ENCODE measurements around the gene IFNAR1.
A peak's percentile ranks its signal among the peaks of the same experiment; 100 is the strongest.
"Not testable (repeated sequence)": the region's sequence is repeated elsewhere in the genome, so short reads cannot be mapped to it uniquely, and the experiment has no call there.

IFNAR1 gene

DNA sequence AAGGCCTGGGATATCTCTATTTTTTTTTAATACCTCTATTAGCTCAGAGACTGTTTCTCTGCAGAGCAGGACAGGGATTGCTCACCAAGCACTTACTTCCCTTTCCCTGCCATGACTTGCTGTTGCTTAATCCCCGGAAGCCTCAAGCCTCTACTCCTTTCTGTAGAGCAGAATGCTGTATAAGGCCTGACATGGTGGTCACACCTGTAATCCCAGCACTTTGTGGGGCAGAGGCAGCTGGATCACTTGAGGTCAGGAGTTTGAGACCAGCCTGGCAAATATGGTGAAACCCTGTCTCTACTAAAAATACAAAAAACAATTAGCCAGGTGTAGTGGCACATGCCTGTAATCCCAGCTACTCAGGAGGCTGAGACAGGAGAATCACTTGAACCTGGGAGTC, 55.2 kb downstream of the IFNAR1 start:
- DNase-seq = not testable (repeated sequence)

DNA sequence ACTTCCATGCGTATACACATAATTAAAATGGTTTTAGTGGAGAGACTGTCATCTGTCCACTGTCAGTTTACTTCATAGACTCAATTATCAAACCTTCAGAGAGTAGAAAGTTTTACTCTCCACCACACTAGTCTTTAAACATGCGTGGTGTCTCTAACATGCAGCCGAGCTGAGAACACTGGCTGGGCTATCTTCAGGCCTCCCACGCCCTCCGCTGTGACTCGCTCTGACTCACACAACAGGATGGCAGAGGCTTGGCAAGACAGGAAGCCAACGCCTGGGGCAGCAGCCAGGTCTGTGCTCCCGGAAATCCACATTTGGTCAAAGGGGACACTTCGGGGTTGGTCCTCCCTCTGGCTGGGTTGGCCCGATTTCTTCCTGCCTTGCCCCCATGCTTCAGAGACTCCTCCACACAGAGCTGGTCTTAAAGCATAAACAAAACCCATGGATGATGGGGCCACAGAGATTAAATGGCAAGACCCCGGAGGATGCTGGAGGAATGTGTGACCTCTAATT, 55.8 kb downstream of the IFNAR1 start:
- DNase-seq = peak; percentile 91

DNA sequence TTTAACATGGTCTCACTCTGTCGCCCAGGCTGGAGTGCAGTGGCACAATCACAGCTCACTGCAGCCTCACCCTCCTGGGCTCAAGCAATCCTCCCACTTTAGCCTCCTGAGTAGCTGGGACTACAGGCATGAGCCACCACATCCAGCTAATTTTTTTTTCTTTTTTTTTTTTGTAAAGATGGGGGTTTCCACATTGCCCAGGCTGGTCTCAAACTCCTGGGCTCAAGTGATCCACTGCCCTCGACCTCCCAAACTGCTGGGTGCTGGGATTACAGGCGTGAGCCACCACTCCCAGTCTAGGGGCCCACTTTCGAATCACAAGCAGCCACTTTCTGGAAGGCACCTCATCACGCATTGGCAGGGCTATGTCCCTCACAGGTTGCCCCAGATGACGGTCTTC, 56.6 kb downstream of the IFNAR1 start:
- DNase-seq = not testable (repeated sequence)

DNA sequence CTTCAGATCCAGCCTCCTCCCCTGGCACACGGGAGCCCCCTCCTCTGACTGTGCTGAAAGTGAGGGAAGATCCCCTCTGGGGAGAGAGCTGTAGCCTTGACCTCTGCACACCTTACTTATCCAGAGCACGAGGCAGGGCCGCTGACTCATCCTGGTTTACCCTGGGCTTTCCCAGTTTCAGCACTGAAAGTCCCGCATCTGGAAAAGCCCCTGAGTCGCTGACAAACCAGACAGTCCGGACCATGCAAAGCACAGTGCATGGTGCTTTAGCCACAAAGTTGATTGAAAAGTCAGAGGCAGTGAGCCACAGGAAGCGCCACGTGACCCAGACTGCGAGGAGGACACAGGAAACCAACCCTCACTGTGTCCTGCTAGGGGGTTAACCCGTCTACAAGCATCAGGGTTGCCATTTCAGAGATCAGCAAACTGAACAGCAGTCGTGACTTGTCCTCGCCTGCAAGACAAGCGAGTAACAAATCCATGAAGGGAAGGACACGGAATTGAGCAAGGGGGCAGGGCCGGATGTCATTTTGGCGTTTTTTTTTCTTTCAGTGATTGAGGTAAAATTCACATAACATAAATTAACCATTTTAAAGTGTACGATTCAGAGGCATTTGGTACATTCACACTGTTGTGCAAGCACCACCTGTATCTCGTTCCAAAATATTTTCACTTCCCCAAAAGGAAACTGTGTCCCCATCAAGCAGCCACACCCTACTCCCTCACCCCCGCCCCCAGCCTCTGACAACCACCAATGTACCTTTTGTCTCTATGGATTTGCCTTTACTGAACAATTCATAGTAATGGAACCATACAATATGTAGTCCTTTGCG, 58.5 kb downstream of the IFNAR1 start:
- peak; percentile 83 for DNase-seq

DNA sequence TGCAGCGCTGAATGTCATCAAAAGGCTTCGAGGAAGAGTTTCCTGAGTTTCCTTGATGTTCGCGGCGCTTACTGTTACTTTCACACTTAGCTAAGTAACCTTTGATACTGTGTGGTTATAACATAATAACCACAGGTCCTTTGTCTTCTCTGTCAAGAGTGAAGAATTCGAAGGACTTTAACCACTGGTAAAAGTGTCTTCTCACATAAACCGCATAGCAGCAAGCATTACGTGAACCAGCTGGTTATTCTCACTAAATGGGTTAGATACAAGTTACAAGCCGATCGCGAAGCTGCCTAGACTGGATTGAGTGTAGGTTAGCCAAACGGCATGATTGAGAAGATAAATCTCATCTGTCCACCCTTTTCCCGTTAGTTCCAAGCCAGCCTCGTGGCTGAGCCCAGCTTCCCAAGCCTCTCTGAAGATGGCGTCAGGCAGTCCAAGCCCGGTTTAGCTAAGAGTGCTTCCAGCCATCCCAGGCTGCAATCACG, 60.1 kb downstream of the IFNAR1 start:
- peak; percentile 81 for DNase-seq

DNA sequence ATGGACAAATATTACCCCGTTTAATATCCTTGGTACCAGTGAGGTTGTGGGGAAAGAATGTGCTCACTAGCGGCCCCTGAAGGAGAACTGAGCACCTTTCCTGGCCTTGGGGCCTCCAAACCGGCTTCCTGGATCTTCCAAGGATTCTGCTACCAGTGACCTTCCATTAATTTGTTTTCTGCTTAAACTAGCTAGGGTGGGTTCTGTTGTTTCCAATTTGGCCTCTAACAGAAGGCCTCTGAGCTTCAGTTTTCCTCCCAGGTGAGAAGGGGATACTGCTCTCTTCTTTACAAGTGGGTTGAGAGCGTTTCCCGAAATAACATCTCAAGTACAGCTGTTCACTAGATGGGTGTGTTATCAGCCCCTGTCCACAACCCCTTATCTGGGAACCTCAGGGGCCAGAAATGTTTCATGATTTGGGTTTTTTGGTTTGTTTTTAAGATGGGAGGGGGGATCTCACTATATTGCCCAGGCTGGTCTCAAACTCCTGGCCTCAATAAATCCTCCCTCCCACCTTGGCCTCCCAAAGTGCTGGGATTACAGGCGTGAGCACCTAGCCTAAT, 61.5 kb downstream of the IFNAR1 start:
- no peak for DNase-seq

DNA sequence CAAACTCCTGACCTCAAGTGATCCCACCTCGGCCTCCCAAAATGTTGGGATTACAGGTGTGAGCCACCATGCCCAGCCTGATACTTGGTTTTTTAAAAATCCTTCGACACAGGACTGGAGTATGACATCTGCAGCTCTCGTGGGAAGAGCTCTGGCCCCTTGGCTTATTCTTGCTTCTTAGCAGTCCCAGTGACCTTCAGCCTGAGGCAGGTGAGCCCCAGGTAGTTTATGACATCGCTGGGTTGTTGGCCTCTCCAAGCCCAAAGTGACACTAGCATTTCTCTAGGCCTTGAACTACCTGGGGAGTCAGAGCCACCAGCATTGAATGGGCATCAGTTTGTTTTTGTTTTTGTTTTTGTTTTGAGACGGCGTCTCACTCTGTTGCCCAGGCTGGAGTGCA, 62.5 kb downstream of the IFNAR1 start:
- no peak for DNase-seq

DNA sequence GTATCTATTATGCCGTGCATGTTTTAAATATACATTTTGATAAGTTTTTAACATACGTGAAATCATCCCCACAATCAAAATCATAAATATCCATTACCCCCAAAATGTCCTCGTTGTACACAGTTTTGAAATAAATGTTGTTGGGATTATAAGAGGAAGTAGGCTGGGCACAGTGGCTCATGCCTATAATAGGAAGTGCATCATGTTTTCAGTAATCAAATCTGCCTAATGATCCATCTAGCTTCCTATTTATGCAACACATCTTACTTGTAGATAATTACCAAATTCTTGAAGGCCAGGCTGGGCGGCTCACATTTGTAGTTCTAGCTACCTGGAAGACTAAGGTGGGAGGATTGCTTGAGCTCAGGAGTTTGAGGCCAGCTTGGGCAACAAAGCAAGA, 63.4 kb downstream of the IFNAR1 start:
- DNase-seq = no peak

DNA sequence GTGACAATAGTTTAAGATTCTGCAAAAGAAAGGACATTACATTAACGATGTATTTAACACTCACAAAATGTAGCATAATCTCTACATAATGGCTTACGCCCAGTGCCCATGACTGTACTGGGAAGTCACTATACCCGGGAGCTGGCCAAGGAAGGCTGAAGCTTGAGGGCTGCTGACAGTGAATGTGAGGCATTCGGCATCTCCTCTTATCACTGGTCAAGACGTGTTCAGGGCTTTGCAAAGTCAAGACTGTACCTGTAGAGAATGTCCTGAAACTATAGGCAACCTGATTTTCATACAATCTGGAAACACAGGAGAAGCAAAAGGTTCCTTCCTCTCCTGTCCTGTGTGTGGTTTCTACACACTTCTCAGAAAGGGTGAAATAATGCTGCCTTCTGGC, 65.7 kb downstream of the IFNAR1 start:
- no peak for DNase-seq

DNA sequence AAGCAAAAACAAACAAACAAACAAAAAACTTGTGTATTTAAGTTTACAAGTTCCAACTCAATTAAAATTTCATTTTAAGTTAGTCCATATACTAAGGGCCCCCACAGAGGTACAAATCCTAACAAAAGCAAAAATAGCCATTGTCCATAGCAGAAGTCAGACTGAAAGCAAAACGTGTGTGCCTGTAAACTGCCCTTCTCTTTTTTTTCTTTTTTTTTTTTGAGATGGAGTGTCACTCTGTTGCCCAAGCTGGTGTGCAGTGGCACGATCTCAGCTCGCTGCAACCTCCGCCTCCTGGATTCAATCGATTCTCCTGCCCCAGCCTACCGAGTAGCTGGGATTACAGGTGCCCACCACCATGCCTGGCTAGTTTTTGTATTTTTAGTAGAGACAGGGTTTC, 66.9 kb downstream of the IFNAR1 start:
- no peak for DNase-seq

DNA sequence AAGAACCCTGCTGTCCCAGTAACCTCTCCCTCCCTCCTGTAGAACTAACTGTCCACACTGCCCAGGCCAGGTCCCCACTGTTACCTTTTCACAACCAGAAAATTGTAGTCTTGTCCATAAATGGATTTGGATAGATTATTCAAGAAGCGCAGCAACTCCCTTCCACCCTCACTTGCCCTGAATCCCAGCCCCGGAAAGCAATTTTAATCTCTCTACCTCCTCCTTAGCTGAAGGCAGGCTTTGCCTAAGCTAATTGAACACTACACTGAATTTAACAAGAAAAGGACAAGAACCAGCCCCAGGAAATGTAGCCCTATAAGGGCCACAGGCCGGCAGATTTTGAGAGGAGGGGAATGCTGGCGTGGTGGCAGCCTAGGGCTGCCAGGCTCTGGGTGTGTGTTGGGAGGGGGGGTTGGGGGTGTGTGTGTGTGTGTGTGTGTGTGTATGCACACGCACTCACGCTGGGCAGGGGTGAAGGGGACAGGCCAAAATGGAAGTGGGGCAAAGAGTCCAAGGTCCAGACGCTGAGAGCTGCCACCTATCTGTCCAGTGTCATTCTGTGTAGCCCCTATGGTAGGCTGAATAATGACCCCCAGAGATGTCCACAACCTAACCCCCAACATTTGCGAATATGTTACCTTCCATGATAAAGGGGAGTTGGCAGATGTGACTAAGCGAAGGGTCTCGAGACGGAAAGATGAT, 67.7 kb downstream of the IFNAR1 start:
- DNase-seq = no peak

DNA sequence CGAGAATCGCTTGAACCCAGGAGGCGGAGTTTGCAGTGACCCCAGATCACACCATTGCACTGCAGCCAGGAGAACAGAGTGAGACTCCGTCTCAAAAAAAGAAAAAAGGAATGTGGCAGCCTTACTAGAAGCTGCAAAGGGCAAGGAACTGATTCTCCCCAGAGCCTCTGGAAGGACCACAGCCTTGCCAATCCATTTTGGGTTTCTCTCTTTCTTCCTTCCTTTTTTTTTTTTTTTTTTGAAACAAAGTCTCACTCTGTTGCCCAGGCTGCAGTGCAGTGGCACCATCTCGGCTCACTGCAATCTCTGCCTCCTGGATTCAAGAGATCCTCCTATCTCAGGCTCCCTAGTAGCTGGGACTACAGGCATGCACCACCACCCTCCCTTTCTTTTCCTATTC, 68.6 kb downstream of the IFNAR1 start:
- DNase-seq = no peak

DNA sequence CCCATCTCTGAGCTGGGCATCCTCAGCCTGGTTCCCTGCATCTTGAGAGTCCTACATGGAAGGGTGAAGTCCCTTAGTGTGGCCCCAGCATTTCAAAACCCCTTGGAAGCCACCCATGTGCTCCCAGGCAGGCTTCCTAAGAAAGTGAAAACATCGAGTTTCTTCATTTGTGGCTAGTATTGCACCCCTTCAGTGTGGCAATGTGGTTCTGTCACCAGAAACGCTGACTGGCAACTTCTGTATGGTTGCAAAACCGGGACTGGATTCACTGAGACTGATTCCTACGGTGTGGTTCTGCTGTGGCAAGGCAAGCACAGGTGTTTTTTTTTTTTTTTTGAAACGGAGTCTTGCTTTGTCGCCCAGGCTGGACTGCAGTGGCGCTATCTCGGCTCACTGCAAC, 69.5 kb downstream of the IFNAR1 start:
- DNase-seq = no peak

DNA sequence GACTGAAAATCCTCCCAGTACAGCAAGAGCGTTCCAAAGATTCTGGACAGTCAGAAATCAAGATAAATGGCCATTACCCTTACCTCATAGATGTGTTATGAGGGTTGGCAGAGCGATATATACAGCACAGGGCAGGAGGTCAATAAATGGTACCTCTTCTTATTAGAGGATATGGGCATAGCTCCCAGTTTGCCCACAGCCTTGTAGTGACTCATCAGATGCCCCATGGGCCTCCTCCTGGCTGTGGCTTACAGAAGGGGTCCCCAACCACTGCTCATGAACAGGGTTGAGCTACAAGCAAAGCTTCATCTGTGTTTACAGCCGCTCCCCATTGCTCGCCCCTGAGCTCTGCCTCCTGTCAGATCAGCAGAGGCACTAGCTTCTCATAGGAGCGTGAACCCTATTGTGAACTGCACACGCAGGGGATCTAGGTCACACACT, 71.1 kb downstream of the IFNAR1 start:
- no peak for DNase-seq

DNA sequence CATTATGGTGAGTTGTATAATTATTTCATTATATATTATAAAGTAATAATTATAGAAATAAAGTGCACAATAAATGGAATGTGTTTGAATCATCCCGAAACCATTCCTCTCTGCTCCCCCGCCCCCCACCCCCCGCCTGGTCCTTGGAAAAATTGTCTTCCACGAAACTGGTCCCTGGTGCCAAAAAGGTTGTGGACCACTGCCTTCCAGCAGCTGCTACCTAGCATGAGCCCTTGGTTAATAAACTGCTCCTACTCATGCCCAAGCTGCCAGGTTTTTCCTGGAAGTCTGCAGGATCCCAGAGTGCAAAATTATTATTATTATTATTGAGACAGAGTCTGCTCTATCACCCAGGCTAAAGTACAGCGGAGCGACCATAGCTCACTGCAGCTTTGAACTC, 71.7 kb downstream of the IFNAR1 start:
- no peak for DNase-seq

DNA sequence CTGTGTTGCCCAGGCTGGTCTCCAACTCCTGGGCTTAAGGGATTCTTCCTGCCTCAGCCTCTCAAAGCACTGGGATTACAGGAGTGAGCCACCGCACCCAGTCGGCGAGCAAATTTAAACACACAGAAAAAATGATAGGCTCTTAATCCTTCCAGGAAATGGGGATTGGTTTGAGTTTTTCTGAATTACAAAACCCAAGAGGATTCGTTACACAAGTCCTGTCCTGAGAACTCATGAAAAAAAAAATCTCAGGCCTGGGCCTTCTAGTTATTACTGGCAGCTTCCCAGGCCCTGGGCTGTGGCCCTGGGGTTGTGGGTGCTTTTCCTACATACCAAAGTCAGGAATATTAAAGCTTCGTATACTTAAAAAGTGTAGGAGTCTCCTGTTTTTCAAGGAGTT, 72.2 kb downstream of the IFNAR1 start:
- no peak for DNase-seq

DNA sequence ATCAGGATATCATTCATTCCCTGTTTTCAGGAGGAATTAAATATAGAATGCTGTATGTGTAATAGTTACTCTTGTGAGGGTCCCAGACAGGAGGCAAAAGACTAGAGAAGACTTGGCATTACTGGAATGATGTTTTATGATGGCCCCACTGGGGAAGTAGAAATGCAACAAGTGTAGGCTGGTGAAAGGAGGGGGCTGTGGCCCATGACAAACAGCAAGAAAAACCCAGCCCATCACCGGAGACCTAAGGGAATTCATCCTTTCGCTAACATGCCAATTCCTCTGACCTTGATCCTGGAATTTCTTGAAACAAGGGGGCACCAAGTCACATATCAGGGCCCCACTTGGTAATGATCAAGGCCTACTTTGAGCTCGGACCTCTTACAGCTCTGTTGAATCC, 72.9 kb downstream of the IFNAR1 start:
- no peak for DNase-seq

DNA sequence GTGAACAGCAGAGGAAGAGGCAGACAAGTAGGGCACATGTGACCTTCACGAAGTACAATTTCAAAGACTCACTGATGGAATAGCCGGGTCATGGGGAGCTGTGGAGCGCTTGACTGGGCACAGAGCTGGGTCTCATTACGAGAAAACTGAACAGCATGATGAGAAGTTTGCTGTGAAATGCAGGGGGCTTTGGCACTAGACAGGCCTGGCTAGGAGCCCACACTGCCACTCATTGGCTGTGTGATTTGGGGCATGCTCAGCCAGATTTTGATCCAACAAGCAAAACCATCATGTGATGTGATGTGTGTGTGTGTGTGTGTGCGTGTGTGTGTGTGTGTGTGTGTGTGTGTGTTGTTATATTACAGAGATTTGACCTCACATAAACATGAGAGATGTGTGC, 73.6 kb downstream of the IFNAR1 start:
- no peak for DNase-seq

DNA sequence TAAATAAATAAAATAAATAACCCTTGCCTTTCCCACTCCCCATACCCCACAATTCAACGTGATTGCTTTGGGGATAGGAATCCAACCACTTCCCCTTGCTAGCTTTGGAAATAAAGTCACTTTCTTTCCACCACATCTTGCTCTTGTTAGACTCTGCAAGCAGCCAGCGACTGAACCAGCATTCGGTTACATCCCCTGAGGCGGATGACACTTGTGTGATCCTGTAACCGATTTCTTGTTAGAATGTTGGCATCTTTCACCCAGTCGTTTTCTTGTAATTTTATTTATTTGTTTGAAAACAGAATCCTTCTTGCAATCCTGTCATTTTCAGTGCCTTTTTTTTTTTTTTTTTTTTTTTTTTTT, 76.8 kb downstream of the IFNAR1 start:
- no peak for DNase-seq

DNA sequence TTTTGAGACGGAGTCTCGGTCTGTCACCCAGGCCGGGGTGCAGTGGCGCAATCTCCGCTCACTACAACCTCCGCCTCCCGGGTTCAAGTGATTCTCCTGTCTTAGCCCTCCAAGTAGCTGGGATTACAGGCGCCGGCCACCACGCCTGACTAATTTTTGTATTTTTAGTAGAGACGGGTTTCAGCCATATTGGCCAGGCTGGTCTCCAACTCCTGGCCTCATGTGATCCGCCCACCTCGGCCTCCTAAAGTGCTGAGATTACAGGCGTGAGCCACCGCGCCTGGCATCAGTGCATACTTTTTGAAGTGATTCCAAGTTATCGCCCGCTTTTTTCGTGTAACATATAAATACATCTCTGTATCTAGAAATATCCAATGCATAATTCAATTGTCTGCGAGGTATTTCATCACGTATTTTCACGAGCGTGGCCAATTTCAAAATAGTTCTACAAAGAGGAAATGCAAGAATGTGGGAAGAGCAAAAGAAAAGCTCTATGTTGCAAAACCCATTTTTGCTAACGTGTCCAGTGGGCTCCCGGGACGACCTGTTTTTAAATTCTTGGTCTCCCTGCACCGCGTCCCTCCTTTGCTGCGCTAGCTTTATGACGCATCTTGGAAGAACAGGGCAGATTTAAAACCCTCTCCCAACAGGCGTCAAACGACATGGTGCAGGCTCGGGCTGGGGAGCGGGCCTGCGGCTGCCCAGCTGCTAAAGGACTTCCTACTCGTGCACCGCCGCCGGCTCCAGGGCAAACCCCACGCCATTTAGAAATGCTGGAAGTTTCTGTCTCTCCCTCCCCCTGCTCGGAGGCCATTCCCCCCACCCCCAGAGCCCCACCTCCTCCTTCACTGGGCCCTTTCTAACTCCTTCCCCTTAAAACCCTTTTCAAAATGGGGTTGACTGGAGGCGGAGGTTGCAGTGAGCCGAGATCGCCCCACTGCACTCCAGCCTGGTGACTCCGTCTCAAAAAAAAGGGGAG, 77.5 kb downstream of the IFNAR1 start:
- DNase-seq = peak; percentile 37

DNA sequence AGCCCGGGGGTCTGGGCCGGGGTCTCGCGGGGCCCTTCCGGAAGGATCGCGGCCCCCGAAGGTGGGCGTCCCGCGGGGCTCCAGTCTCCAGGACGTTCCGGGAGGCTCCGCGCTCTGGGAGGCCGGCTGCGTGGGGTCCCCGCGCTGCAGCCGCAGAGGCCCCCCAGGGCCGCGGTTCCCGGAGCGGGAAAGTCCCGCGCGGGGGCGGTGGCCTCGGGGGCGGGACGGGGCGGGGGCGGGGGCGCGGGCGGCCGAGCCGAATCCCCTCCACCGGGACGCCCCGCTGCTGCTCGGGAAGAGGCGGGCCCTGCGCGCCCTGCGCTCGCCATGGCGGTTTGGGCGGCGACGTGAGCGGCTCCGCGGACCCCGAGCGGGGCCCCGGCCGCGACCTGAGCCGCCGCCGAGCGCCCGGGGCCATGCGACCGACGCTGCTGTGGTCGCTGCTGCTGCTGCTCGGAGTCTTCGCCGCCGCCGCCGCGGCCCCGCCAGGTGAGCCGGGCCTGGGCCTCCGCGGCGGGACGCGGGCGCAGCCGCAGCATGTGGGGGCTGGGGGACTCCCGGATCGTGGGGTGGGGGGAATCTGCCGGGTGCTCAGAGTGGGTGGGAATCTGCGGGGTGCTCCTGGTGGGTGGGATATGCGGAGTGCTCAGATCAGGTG, 78.5 kb downstream of the IFNAR1 start, which contains the start of gene IFNGR2:
Gene IFNGR2 (plus strand): TSS at position 286 of the 658 bp plus-strand sequence. CDS start 131 bp downstream, at position 417.
- DNase-seq = peak; percentile 48

Measured in CD4-positive, alpha-beta T cell treated with Interleukin-17A for 1 hour (primary cell).